ENCODE results near the gene EPHA4. TPM values are rescaled to one million over a fixed set of nuclear protein-coding genes. Genes with fewer than 3 reads are reported as not detected.

EPHA4 gene
- total and polyA plus RNA-seq, 8 donors, result 0.56 to 28.1 (median 5.8) TPM; not detected in 1

- no peaks in the 10 kb centered on the region for H3K9me3 ChIP-seq
- no peak overlapping the region for H3K27ac ChIP-seq
- no peaks in the 10 kb centered on the region for H3K36me3 ChIP-seq
- intact Hi-C loops (cut with DNase I; ENCODE audit: low total_unique reads), result no loop called here
- DNase-seq, result no peak
- no peak for TF ChIP-seq CTCF (IDR thresholded peaks at IDR 0.05)
- TF ChIP-seq EP300 (IDR thresholded peaks at IDR 0.05), result no peak
- no peak for TF ChIP-seq POLR2AphosphoS5 (IDR thresholded peaks at IDR 0.05)
- TF ChIP-seq POLR2A (IDR thresholded peaks at IDR 0.05), result no peak
- no peak overlapping the region for H3K4me3 ChIP-seq
- H3K27me3 ChIP-seq, result no peaks in the 10 kb centered on the region
- 77 to 94% (median 93%) methylated on average over 7 of the region's 7 CpGs for WGBS, 5 donors
- peaks cover 0 to 6% (median 2%) of the 10 kb centered on the region in 4 donors for H3K4me1 ChIP-seq
These were observed 78.7 kb downstream of the EPHA4 start for GRCh38 chr2:221493391-221493790.

GRCh38 chr2:221492636-221493035, 79.5 kb downstream of the EPHA4 start:
- Histone ChIP-seq H3K36me3 (no peaks in the 10 kb centered on the region), H3K9me3 (no peaks in the 10 kb centered on the region), H3K4me3 (no peak overlapping the region), H3K4me1 (peaks cover 0 to 4% (median 0%) of the 10 kb centered on the region in 4 donors), H3K27ac (no peak overlapping the region), H3K27me3 (no peaks in the 10 kb centered on the region)
- no peak for TF ChIP-seq POLR2A (IDR thresholded peaks at IDR 0.05)
- no peak for DNase-seq
- WGBS, 5 donors, result 88 to 95% (median 94%) methylated on average over 4 of the region's 4 CpGs
- intact Hi-C loops (cut with DNase I; ENCODE audit: low total_unique reads), result no loop called here

GRCh38 chr2:221490506-221491060, 81.5 kb downstream of the EPHA4 start:
- no peak for DNase-seq
- WGBS, 5 donors, result 28 to 42% (median 36%) methylated on average over 3 of the region's 3 CpGs
- intact Hi-C loops (cut with DNase I; ENCODE audit: low total_unique reads), result no loop called here
- Histone ChIP-seq H3K27me3 (no peaks in the 10 kb centered on the region), H3K4me3 (no peak overlapping the region), H3K27ac (no peak overlapping the region), H3K4me1 (peaks cover 0 to 4% (median 0%) of the 10 kb centered on the region in 4 donors), H3K9me3 (no peaks in the 10 kb centered on the region), H3K36me3 (no peaks in the 10 kb centered on the region)
- TF ChIP-seq CTCF (IDR thresholded peaks at IDR 0.05) (no peak), EP300 (IDR thresholded peaks at IDR 0.05) (no peak), POLR2A (IDR thresholded peaks at IDR 0.05) (no peak), POLR2AphosphoS5 (IDR thresholded peaks at IDR 0.05) (no peak)

- Histone ChIP-seq H3K36me3 (no peaks in the 10 kb centered on the region), H3K9me3 (no peaks in the 10 kb centered on the region), H3K27ac (no peak overlapping the region), H3K4me3 (no peak overlapping the region), H3K4me1 (no peaks in the 10 kb centered on the region), H3K27me3 (no peaks in the 10 kb centered on the region)
- intact Hi-C loops (cut with DNase I; ENCODE audit: low total_unique reads), result no loop called here
- TF ChIP-seq POLR2AphosphoS5 (IDR thresholded peaks at IDR 0.05) (no peak), CTCF (IDR thresholded peaks at IDR 0.05) (no peak), EP300 (IDR thresholded peaks at IDR 0.05) (no peak), POLR2A (IDR thresholded peaks at IDR 0.05) (no peak)
- WGBS, 5 donors, result 69 to 85% (median 78%) methylated on average over 3 of the region's 3 CpGs
- DNase-seq, result no peak
These were observed 83.8 kb downstream of the EPHA4 start for GRCh38 chr2:221488136-221488807.

- Histone ChIP-seq H3K27ac (no peak overlapping the region), H3K4me1 (no peaks in the 10 kb centered on the region), H3K36me3 (peaks cover 0 to 8% (median 0%) of the 10 kb centered on the region in 4 donors), H3K27me3 (no peaks in the 10 kb centered on the region), H3K4me3 (no peak overlapping the region), H3K9me3 (no peaks in the 10 kb centered on the region)
- TF ChIP-seq CTCF (IDR thresholded peaks at IDR 0.05) (no peak), EP300 (IDR thresholded peaks at IDR 0.05) (no peak), POLR2A (IDR thresholded peaks at IDR 0.05) (no peak), POLR2AphosphoS5 (IDR thresholded peaks at IDR 0.05) (no peak)
- intact Hi-C loops (cut with DNase I; ENCODE audit: low total_unique reads), result no loop called here
- 85 to 98% (median 96%) methylated on average over 4 of the region's 4 CpGs for WGBS, 5 donors
- DNase-seq, result no peak
These were observed 86.0 kb downstream of the EPHA4 start for GRCh38 chr2:221486106-221486505.

All from stomach (tissue), 9 donors.